OCI-LY1 (cell line): ENCODE results near the gene ADGRV1.

Experiments
- H2AFZ ChIP-seq: fragments of 200-600 bp; sonication (generic), shearing (Covaris generic); 2 replicates; pipeline ENCODE4 v1.6.0; 2014; ENCODE audit warnings: antibody characterized with exemption, mild to moderate bottlenecking, low read length
- H3F3A ChIP-seq: fragments of 200-600 bp; sonication (generic), shearing (Covaris generic); 2 replicates; pipeline ENCODE4 v1.6.0; 2014; ENCODE audit warnings: mild to moderate bottlenecking, antibody characterized with exemption, low read length, moderate library complexity; ENCODE audit not compliant: insufficient read depth
- H3K27ac ChIP-seq: fragments of 200-600 bp; sonication (generic); 2 replicates; pipeline ENCODE4 v1.5.1; 2014; ENCODE audit warnings: low read length, mixed run types, mild to moderate bottlenecking, low read depth; ENCODE audit not compliant: poor library complexity, severe bottlenecking
- H3K27me3 ChIP-seq: fragments of 200-600 bp; sonication (generic); 2 replicates; pipeline ENCODE4 v1.6.0; 2014; ENCODE audit warnings: antibody characterized with exemption, mild to moderate bottlenecking, low read length, moderate library complexity; ENCODE audit not compliant: insufficient read depth
- H3K36me3 ChIP-seq: fragments of 200-600 bp; sonication (generic); 2 replicates; pipeline ENCODE4 v1.6.1; 2014; ENCODE audit warnings: mild to moderate bottlenecking, antibody characterized with exemption, low read length, moderate library complexity, mixed read lengths; ENCODE audit not compliant: insufficient read depth
- H3K4me1 ChIP-seq: fragments of 200-600 bp; sonication (generic); 2 replicates; pipeline ENCODE4 v1.5.1; 2014; ENCODE audit warnings: mild to moderate bottlenecking, low read length, moderate library complexity; ENCODE audit not compliant: insufficient read depth, severe bottlenecking
- H3K4me2 ChIP-seq: fragments of 200-600 bp; sonication (generic), shearing (Covaris generic); 2 replicates; pipeline ENCODE4 v1.6.1; 2014; ENCODE audit warnings: low read length
- H3K4me3 ChIP-seq: fragments of 200-600 bp; sonication (generic); 2 replicates; pipeline ENCODE4 v1.5.1; 2014; ENCODE audit warnings: low read length, low read depth, mild to moderate bottlenecking, mixed read lengths; ENCODE audit not compliant: poor library complexity, severe bottlenecking
- H3K79me2 ChIP-seq: fragments of 200-600 bp; shearing (Covaris generic); 2 replicates; pipeline ENCODE4 v1.6.1; 2016; ENCODE audit warnings: mixed run types, low read length, mixed read lengths; ENCODE audit not compliant: insufficient read depth
- H3K9ac ChIP-seq: fragments of 200-600 bp; sonication (generic), shearing (Covaris generic); 2 replicates; pipeline ENCODE4 v1.6.1; 2014; ENCODE audit warnings: mild to moderate bottlenecking, low read length, mixed read lengths
- H3K9me2 ChIP-seq: fragments of 200-600 bp; sonication (generic), shearing (Covaris generic); 2 replicates; pipeline ENCODE4 v1.6.1; 2014; ENCODE audit warnings: low read depth, mild to moderate bottlenecking, low read length, mixed read lengths
- H3K9me3 ChIP-seq: fragments of 200-600 bp; shearing (Covaris generic); 2 replicates; pipeline ENCODE4 v1.6.1; 2014; ENCODE audit warnings: low read length, mixed read lengths
- H4K20me1 ChIP-seq: fragments of 200-600 bp; sonication (generic), shearing (Covaris generic); 2 replicates; pipeline ENCODE4 v1.6.0; 2016; ENCODE audit warnings: mild to moderate bottlenecking, low read length; ENCODE audit not compliant: insufficient read depth
- EZH2 ChIP-seq: fragments of 200-600 bp; sonication (generic), shearing (Covaris generic); IDR thresholded peaks from 2 replicates; pipeline ENCODE4 v1.8.0; 2017; ENCODE audit warnings: borderline replicate concordance, mixed run types, mild to moderate bottlenecking, antibody characterized with exemption, low read length, moderate library complexity, mixed read lengths
- TF ChIP-seq, protein P1 (sequence below): fragments of 200-600 bp; sonication (generic), shearing (Covaris generic); IDR thresholded peaks from 2 replicates; pipeline ENCODE4 v1.5.1; 2017; ENCODE audit warnings: mild to moderate bottlenecking, antibody characterized with exemption, low read length, moderate library complexity, mixed read lengths

ADGRV1 gene

DNA sequence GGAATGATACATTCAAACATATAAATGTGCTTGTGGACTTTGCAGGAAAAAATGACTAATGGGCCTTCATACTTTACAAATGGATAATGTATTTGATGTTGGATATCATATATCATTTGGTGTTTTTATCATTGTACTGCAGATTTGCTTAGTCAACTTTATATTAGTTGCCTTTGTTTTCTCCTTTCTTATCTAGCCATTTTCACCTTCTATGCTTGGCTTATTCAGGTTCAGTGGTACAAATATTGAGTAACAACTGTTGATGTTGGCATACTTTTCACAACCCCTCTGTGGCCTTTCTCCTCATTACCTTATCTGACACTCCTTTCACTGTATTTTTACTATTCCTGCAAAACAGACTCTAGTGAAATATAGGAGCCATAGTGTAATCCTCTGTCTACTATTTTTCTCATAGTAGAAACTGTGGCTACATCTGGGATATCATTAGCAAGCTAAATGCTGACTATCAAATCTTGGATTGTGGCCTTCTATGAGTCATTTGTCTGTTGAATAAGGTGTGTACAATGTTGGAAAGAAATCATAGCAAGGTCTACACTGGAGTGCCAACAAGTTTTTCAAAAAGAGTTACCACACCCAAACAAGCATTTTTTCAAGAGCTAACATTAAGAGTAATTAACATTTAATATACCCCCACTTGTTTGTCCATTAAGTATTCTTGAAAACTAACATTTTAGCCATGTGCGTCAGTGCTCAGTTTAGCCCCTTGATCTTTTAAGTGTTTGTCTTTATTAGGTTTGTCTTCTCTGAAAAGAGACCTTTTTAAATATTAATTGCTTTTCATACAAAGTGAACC lies 330.1 kb downstream of the ADGRV1 start:
- no peak overlapping the region for H3K4me3 ChIP-seq
- no peaks in the 10 kb centered on the region for H3K4me1 ChIP-seq
- no peaks in the 10 kb centered on the region for H3K79me2 ChIP-seq
- H3K4me2 ChIP-seq: no peak overlapping the region
- H3K36me3 ChIP-seq: no peaks in the 10 kb centered on the region
- no peak overlapping the region for H2AFZ ChIP-seq
- H3K9ac ChIP-seq: no peak overlapping the region
- H3K27me3 ChIP-seq: no peaks in the 10 kb centered on the region
- no peaks in the 10 kb centered on the region for H3K9me2 ChIP-seq
- H3K9me3 ChIP-seq: no peaks in the 10 kb centered on the region
- H4K20me1 ChIP-seq: no peaks in the 10 kb centered on the region
- TF ChIP-seq, protein P1, sequence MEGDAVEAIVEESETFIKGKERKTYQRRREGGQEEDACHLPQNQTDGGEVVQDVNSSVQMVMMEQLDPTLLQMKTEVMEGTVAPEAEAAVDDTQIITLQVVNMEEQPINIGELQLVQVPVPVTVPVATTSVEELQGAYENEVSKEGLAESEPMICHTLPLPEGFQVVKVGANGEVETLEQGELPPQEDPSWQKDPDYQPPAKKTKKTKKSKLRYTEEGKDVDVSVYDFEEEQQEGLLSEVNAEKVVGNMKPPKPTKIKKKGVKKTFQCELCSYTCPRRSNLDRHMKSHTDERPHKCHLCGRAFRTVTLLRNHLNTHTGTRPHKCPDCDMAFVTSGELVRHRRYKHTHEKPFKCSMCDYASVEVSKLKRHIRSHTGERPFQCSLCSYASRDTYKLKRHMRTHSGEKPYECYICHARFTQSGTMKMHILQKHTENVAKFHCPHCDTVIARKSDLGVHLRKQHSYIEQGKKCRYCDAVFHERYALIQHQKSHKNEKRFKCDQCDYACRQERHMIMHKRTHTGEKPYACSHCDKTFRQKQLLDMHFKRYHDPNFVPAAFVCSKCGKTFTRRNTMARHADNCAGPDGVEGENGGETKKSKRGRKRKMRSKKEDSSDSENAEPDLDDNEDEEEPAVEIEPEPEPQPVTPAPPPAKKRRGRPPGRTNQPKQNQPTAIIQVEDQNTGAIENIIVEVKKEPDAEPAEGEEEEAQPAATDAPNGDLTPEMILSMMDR: no peak
- TF ChIP-seq EZH2: no peak
- H3F3A ChIP-seq: no peaks in the 10 kb centered on the region
- H3K27ac ChIP-seq: no peak overlapping the region

DNA sequence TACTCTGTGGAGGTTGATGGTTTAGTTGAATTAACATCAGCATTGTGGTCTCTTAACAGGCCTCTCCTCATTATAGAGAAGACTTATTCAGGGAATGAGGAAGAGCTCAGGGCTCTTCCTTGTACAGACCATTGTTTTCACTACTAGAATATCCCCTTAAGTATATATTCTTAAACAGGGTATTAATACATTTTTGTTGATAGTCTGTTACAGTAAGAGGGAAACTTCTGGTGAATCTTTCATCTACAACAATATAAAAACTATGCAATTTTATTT lies 330.7 kb downstream of the ADGRV1 start:
- no peak overlapping the region for H3K27ac ChIP-seq
- H3K9me2 ChIP-seq: no peaks in the 10 kb centered on the region
- no peak overlapping the region for H3K4me2 ChIP-seq
- no peaks in the 10 kb centered on the region for H3K79me2 ChIP-seq
- H3K4me1 ChIP-seq: no peaks in the 10 kb centered on the region
- no peak overlapping the region for H3K9ac ChIP-seq
- TF ChIP-seq EZH2: no peak
- TF ChIP-seq, protein P1: no peak
- H4K20me1 ChIP-seq: no peaks in the 10 kb centered on the region
- H3F3A ChIP-seq: no peaks in the 10 kb centered on the region
- H3K9me3 ChIP-seq: no peaks in the 10 kb centered on the region
- H3K27me3 ChIP-seq: no peaks in the 10 kb centered on the region
- H2AFZ ChIP-seq: no peak overlapping the region
- no peaks in the 10 kb centered on the region for H3K36me3 ChIP-seq
- no peak overlapping the region for H3K4me3 ChIP-seq

DNA sequence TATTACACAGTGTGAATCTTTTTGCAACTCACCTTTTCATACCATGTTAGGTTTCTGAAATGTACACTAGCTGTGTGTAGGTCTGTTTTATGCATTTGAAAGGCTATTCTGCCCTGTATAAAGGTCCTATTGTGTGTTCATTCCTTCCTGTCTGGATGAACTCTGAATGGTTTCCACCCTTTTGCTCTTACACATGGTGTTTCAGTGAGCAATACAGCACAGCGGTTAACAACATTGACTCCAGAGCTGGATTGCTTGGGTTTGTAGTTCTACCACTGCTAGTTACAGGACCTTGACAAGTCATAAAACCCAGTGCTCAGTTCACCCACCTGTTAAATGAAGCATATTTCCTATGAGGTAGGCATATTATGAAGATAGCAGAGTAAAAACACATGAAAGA lies 331.6 kb downstream of the ADGRV1 start:
- H3K36me3 ChIP-seq: no peaks in the 10 kb centered on the region
- no peaks in the 10 kb centered on the region for H3F3A ChIP-seq
- no peak overlapping the region for H3K4me3 ChIP-seq
- H3K9ac ChIP-seq: no peak overlapping the region
- H3K9me2 ChIP-seq: no peaks in the 10 kb centered on the region
- H3K4me2 ChIP-seq: no peak overlapping the region
- H3K79me2 ChIP-seq: no peaks in the 10 kb centered on the region
- no peak overlapping the region for H3K27ac ChIP-seq
- H3K9me3 ChIP-seq: no peaks in the 10 kb centered on the region
- no peaks in the 10 kb centered on the region for H3K27me3 ChIP-seq
- no peaks in the 10 kb centered on the region for H3K4me1 ChIP-seq
- TF ChIP-seq EZH2: no peak
- TF ChIP-seq, protein P1: no peak
- H2AFZ ChIP-seq: no peak overlapping the region
- no peaks in the 10 kb centered on the region for H4K20me1 ChIP-seq
